Measurements from ENCODE around the gene NDUFB5.

The NDUFB5 gene

GRCh38 chr3:179604321-179605078, at the start of gene NDUFB5, which contains the start of gene MRPL47:
Gene NDUFB5, plus strand, starts transcription at chr3:179604794. Its CDS starts 22 bp downstream, at chr3:179604816.
Gene MRPL47, minus strand, starts transcription at chr3:179604638. Its CDS starts 14 bp downstream, at chr3:179604624.
- peak within 1 kb of the TSS; percentile 99 for H3K4me3 ChIP-seq (ENCODE audit: low read depth, low read length)

GRCh38 chr3:179558742-179559364, 45.7 kb upstream of the NDUFB5 start:
- H3K4me3 ChIP-seq (ENCODE audit: low read depth, low read length), result no peak overlapping the region

DNA sequence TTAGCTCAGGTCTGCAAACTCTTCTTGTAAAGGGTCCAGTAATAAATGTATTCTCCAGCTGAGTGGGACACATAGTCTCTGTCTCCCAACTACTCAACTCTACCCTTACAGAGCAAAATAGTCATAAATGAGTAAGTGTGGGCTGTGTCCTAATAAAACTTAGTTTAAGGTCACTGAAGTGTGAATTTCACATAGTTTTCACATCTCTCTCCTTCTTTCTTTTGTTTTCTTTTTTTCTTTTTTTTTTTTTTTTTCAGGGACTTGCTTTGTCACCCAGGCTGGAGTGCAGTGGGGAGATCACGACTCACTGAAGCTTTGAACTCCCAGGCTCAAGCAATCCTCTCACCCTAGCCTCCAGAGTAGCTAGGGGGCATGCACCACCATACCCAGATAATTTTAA, 43.8 kb upstream of the NDUFB5 start:
- H3K4me3 ChIP-seq (ENCODE audit: low read depth, low read length), result no peak overlapping the region

DNA sequence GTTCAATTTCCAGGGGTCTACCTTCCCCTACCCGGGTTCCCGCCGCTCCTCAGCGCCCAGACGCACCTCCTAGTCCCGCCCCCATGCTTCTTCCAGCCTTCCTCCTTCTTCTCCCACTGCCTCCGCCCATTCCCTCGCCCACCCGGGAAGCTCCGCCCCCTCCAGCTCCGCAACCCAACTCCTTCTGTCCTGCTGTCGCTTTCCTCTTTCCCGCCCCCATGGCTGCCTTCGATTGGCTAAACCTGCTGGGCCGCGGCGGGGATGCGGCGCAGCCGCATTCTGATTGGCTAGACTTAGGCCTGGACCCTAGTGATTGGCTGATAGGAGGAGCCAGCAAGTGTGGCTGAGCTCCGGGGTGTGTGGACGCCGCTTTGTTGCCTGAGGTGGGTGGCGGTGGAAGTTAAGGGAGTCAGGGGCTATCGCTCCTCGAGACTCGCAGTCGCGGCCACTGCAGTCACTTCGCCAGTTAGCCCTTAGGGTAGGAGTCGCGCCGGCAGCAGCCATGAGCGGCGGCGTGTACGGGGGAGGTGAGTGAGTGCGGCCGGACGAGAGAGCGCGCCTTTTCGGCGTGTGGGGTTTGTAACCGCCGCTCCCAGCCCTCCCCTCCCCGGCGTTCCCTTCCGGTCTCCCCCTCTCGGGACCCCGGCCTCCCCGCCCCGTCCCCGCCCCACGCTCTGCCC, 41.9 kb upstream of the NDUFB5 start, which contains the start of gene ACTL6A:
ACTL6A (plus strand) TSS at position 336 of the 680 bp plus-strand sequence; CDS start at position 503, 167 bp downstream.
- peak within 1 kb of the TSS; percentile 92 for H3K4me3 ChIP-seq (ENCODE audit: low read depth, low read length)

- H3K4me3 ChIP-seq (ENCODE audit: low read depth, low read length), result peak overlapping the region; percentile 92
Observed at GRCh38 chr3:179563271-179563783, 41.3 kb upstream of the NDUFB5 start.

DNA sequence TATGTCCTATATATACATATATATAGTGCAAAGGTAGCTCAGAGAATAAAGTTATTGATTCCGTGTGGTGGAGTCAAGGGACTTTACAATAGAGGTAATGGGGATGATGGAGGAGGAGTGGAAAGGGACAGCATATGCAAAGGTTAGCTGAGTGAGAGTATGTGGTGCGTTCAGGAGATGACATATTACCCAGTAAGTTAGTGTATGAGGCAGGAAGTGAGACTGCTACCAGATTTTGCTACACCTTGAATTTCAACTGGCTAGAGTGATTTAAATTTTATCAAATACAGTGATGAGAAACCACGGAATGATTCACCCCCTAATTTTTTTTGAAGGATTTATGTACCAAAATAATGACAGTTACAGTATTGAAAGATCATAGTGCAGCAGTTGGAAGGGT, 39.1 kb upstream of the NDUFB5 start:
- H3K4me3 ChIP-seq (ENCODE audit: low read depth, low read length), result no peak overlapping the region

- no peak overlapping the region for H3K4me3 ChIP-seq (ENCODE audit: low read depth, low read length)
Observed at GRCh38 chr3:179580992-179581391, 23.6 kb upstream of the NDUFB5 start.

DNA sequence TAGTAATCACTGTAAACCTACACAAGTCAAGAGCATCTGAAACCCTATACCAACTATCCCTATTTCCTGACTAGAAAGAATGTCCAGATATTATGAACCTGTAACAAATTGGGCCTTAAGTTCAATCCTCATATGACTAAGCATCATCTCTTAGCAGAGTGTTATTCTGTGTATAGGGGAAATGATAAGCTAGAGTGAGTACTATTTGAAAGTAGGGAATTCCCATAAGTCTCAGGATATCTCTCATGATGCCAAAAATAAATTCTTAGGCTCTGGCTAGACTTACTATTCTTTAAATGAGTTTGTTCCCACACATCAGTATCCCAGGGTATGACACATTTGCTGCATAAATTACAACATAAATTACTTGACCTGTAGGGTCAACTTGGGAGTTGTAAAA, 15.5 kb upstream of the NDUFB5 start:
- H3K4me3 ChIP-seq (ENCODE audit: low read depth, low read length), result no peak overlapping the region

DNA sequence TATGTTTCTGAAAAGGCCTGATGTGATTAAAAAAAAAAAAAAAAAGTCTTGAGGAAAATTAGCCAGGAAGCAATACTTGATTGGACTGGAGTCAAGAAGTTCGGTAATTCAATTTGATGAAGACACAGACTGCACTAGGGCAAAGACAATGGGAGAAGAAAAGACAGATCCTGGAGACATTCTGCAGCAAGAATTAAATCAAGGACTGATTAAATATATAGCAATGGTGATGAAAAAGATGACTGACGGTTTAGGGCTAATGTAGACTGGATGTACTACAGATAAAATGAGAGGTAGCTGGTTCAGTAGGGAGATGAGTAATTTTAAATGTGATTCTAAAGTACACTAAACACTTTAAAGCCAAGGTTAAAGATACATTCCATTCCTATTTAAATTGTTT, 13.9 kb upstream of the NDUFB5 start:
- no peak overlapping the region for H3K4me3 ChIP-seq (ENCODE audit: low read depth, low read length)

DNA sequence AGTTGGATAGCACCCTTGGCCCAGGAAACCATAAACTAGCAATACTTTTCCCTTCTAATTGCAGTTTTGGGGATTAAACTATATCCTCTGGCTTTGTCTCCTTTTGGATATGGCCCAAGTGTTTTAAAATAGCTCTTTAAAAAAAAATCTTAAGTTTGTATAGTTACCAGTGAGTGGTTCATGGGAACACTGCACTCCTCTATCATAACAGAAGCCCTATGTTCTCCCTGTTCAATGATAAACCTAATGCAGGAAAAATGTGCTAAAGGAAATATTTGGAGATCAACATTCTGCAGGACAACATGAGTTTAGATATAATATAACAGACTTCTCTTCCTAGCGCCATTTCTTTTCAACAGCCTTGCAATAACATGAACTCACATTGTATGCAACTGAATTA, 13.3 kb upstream of the NDUFB5 start:
- H3K4me3 ChIP-seq (ENCODE audit: low read depth, low read length), result no peak overlapping the region

GRCh38 chr3:179599531-179599930, 5.1 kb upstream of the NDUFB5 start:
- H3K4me3 ChIP-seq (ENCODE audit: low read depth, low read length), result no peak overlapping the region

DNA sequence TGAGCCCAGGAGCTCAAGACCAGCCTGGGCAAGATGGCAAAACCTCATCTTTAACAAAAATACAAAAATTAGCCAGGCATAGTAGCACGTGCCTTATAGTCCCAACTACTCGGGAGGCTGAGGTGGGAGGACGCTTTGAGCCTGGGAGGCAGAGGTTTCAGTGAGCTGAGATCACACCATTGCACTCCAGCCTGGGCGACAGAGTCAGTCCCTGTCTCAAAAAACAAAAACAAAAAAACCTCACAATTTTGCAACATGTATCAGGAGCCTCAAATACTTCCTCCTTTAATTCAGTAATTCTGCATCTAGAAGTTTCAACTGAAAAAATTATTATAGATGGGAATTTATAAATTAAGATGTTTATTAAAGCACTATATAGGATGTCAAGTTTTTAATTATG, 1.3 kb upstream of the NDUFB5 start:
- peak overlapping the region; percentile 99 for H3K4me3 ChIP-seq (ENCODE audit: low read depth, low read length)

- peak overlapping the region; percentile 99 for H3K4me3 ChIP-seq (ENCODE audit: low read depth, low read length)
Observed at GRCh38 chr3:179603831-179604230, 763 bp upstream of the NDUFB5 start.

GRCh38 chr3:179606534-179607085, 2.0 kb downstream of the NDUFB5 start:
- H3K4me3 ChIP-seq (ENCODE audit: low read depth, low read length), result no peak overlapping the region

DNA sequence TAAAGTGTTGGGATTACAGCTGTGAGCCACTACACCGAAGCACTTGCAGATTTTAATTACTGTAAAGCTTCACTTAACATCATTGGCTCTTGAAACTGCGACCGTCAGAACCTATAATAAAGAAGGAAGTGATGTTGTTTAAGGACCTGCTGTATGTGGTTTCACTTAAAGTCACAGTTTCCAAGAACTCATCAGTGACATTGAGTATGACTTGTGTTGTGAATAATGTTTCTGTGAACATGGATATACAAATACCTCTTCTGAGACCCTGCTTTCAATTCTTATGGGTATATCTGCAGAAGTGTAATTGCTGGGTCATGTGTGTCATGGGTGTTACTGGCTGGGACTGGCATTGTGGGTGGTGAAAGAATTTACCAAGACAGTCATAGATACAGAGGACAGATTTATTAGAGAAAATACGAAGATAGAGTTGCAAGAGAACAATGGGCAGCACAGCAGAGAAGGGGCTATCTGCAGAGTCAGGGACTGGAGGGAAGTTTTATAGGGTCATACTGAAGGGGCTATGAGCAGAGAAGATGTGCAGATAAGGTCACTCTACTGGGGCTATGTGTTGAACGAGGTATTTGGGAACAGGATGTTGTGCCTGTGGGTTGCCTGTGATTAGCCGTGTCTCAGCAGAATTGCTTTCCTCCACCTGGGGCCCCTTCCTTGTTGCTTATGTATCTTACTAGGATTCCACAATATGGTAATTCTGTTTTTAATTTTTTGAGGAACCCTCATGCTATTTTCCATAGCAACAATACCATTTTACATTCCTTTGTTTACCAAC, 4.5 kb downstream of the NDUFB5 start:
- H3K4me3 ChIP-seq (ENCODE audit: low read depth, low read length), result no peak overlapping the region

GRCh38 chr3:179610066-179610465, 5.5 kb downstream of the NDUFB5 start:
- H3K4me3 ChIP-seq (ENCODE audit: low read depth, low read length), result no peak overlapping the region

DNA sequence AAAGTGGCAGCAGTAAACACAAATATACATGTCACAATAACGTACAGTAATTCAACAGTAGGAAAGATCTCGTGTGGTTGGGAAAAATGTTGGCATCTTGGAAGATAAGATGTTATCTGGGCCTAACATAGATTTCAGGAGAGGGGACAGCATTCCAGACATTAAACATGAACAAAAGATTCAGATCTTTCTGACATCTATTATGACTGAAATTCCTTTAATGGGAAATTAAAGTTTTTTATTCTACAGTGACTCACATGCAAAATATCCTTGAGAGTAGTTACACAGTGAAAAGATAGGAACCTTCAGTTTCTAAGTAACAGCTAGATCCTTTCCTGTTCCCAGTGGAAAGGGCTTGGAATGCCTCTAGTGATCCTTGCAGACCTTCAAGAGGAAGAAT, 9.2 kb downstream of the NDUFB5 start:
- no peak overlapping the region for H3K4me3 ChIP-seq (ENCODE audit: low read depth, low read length)

DNA sequence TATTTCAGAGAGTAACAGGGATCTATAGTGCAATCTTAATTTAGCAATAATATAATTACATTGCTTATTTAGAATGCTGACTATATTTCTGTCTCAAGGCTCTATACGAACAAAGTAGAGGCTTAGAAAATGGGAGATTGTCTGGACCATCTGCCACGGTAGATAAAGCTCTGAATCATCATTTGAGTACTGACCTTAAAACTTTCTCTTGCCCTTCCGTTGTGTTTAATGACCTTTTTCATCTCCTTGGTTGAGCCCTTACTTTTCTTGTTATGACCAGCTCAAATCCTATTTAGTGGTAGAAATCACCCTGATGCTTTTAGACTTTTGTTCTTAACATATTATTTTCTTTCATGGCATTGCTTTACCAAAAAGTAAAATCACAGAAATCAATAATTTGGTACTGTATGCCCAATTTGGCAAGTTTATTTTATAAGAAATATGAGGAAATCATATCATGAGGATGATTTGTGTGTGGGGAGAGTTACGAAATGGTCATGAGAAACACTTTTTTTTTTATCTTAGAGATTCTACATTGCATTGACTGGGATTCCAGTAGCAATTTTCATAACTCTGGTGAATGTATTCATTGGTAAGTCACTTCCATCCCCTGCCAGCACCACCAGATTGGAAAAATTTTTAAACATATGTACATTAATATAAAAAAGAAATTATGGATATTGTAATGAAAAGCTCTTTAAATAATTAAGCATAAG, 11.0 kb downstream of the NDUFB5 start:
- H3K4me3 ChIP-seq (ENCODE audit: low read depth, low read length), result no peak overlapping the region

GRCh38 chr3:179622023-179622422, 17.4 kb downstream of the NDUFB5 start:
- no peak overlapping the region for H3K4me3 ChIP-seq (ENCODE audit: low read depth, low read length)

- H3K4me3 ChIP-seq (ENCODE audit: low read depth, low read length), result no peak overlapping the region
Observed at GRCh38 chr3:179624451-179624850, 19.9 kb downstream of the NDUFB5 start.

All from iPS-11a (cell line).